ENCODE data around the gene PTCRA.
"Not testable (repeated sequence)": the region's sequence is repeated elsewhere in the genome, so short reads cannot be mapped to it uniquely, and the experiment has no call there.

GRCh38 chr6:42888201-42888600 lies 27.7 kb upstream of the PTCRA start:
- TF ChIP-seq POLR2AphosphoS5 (IDR thresholded peaks at IDR 0.05; ENCODE audit: low read depth); CTCF (conservative IDR thresholded peaks at IDR 0.05; ENCODE audit: low read depth in 2 of 2); EZH2 (IDR thresholded peaks at IDR 0.05; ENCODE audit: low read depth, unreplicated experiment); STAT1 (IDR thresholded peaks at IDR 0.05; ENCODE audit: unreplicated experiment); EZH2phosphoT487 (IDR thresholded peaks at IDR 0.05; ENCODE audit: unreplicated experiment); REST (IDR thresholded peaks at IDR 0.05; ENCODE audit: unreplicated experiment); JUNB (IDR thresholded peaks at IDR 0.05; ENCODE audit: unreplicated experiment); CREB1 (CRISPR knock-in tag; IDR thresholded peaks at IDR 0.05; ENCODE audit: low read depth); ZNF114 (CRISPR knock-in tag; IDR thresholded peaks at IDR 0.05); ETS1 (IDR thresholded peaks at IDR 0.05); ZNF331 (CRISPR knock-in tag; IDR thresholded peaks at IDR 0.05; ENCODE audit: low read depth); NANOG (IDR thresholded peaks at IDR 0.05; ENCODE audit: borderline replicate concordance); ZNF462 (CRISPR knock-in tag; IDR thresholded peaks at IDR 0.05): not testable (repeated sequence)
